Measurements from ENCODE around the gene ST6GALNAC3.
"Not testable (repeated sequence)": the region's sequence is repeated elsewhere in the genome, so short reads cannot be mapped to it uniquely, and the experiment has no call there.

ST6GALNAC3 gene

DNA sequence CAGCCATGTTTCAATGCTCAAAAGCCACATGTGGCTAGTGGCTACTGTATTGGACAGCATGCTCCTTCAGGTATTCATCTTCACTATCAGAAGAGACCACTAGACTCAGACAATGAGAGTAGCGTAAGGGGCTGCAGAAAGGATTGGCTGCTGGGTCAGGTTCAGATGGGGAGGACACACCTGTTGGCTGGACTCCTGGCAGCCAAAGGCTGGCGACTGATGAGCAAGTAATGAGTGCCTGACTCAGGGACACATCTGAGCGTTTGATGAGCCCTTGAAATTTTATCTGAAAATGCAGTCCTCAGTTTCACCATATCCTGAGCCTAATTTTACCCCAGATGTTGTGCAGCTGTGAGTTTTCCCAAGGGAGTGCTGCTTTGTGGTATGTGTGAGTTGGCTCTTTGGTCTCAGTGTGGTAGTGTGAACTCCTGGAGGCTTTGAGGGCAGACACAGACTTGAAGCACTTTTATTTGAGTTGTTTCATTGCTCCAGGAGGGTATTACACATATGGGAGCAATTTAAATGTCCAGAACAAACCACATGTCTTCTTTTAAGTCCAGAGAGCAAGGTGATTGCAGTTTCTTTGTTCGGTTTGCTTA lies 9.6 kb downstream of the ST6GALNAC3 start:
- Histone ChIP-seq H3K4me3 (no peak overlapping the region), H3K9me3 (no peaks in the 10 kb centered on the region), H3K27me3 (no peaks in the 10 kb centered on the region), H3K36me3 (no peaks in the 10 kb centered on the region), H4K20me1 (peaks cover 41% of the 10 kb centered on the region; the same call in 1 of the 2 replicates), H3K4me1 (peaks cover 38% of the 10 kb centered on the region), H3K9ac (no peak overlapping the region), H3K27ac (no peak overlapping the region), H3K4me2 (peak overlapping the region; percentile 71)
- TF ChIP-seq Cebpa-rat (IDR thresholded peaks at IDR 0.05) = no peak

- Histone ChIP-seq H4K20me1 (peaks cover 41% of the 10 kb centered on the region; the same call in 1 of the 2 replicates), H3K36me3 (no peaks in the 10 kb centered on the region), H3K4me2 (peak overlapping the region; percentile 71), H3K9me3 (no peaks in the 10 kb centered on the region), H3K27me3 (no peaks in the 10 kb centered on the region), H3K4me1 (peaks cover 35% of the 10 kb centered on the region), H3K4me3 (no peak overlapping the region), H3K9ac (no peak overlapping the region), H3K27ac (no peak overlapping the region)
- TF ChIP-seq Cebpa-rat (IDR thresholded peaks at IDR 0.05) = no peak
Observed at GRCh38 chr1:76084685-76085084, 10.1 kb downstream of the ST6GALNAC3 start.

- no peak overlapping the region for H3K4me3 ChIP-seq
- no peaks in the 10 kb centered on the region for H3K9me3 ChIP-seq
- no peak overlapping the region for H3K27ac ChIP-seq
- H3K9ac ChIP-seq = no peak overlapping the region
- H3K4me1 ChIP-seq = peaks cover 33% of the 10 kb centered on the region
- H3K4me2 ChIP-seq = no peak overlapping the region
- no peak for TF ChIP-seq Cebpa-rat (IDR thresholded peaks at IDR 0.05)
- H3K27me3 ChIP-seq = no peaks in the 10 kb centered on the region
- peaks cover 40% of the 10 kb centered on the region; the same call in 1 of the 2 replicates for H4K20me1 ChIP-seq
- no peaks in the 10 kb centered on the region for H3K36me3 ChIP-seq
Observed at GRCh38 chr1:76086109-76086508, 11.6 kb downstream of the ST6GALNAC3 start.

GRCh38 chr1:76086597-76086996 lies 12.1 kb downstream of the ST6GALNAC3 start:
- Histone ChIP-seq H3K27me3 (no peaks in the 10 kb centered on the region), H4K20me1 (peaks cover 35% of the 10 kb centered on the region; the same call in 1 of the 2 replicates)

DNA sequence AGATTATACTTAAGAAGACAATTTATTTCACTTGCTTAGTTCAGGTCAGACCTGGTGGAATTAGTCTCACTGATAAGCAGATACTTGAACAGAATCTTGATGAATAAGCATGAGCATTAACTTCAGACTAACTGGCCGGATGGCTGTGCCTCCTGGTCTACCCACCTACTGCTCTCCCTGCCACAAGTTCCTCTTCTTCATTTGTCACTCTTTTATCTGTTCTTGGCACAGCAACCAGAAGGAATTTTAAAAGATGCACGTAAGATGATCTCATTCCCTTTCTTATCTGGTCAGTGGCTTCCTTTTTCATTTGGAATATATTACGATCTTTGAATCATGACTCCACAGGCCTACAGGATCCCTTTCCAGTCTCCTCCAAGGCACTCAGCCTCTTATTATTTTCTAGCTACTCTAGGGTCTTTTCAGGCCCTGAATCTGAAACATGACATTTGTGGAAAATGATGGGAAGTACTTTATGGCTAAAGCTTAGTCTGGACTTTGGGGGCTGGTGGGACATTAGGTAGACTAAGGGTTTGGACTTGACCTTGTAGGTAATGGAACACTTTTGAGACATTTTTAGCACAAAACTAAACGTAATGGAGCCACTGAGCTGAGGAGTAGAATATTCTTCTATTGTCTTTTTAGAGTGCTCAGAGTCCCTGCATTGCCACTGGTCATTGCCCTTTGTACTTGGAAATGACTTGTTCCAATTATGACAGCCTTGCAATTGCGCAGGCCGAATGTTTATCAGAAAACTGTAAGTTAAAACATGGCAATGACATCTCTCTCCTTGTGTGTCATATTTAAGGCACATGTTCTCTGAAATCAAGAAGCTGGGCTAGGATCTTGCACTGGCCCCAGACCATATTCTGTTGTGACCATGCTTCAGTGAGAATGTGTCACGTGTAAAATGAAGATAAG lies 16.0 kb downstream of the ST6GALNAC3 start:
- Histone ChIP-seq H3K27me3 (no peaks in the 10 kb centered on the region), H3K27ac (no peak overlapping the region), H3K9ac (no peak overlapping the region), H3K4me2 (no peak overlapping the region), H4K20me1 (peaks cover 2% of the 10 kb centered on the region; the same call in 1 of the 2 replicates), H3K36me3 (no peaks in the 10 kb centered on the region), H3K9me3 (no peaks in the 10 kb centered on the region), H3K4me3 (no peak overlapping the region), H3K4me1 (no peaks in the 10 kb centered on the region)
- no peak for TF ChIP-seq Cebpa-rat (IDR thresholded peaks at IDR 0.05)

More at GRCh38 chr1:76086597-76086996, 12.1 kb downstream of the ST6GALNAC3 start:
- no peak for TF ChIP-seq Cebpa-rat (IDR thresholded peaks at IDR 0.05)
- Histone ChIP-seq H3K27ac (no peak overlapping the region), H3K4me2 (no peak overlapping the region), H3K4me3 (no peak overlapping the region), H3K4me1 (peaks cover 33% of the 10 kb centered on the region), H3K9ac (no peak overlapping the region), H3K36me3 (no peaks in the 10 kb centered on the region), H3K9me3 (no peaks in the 10 kb centered on the region)

GRCh38 chr1:76092812-76093211 lies 18.3 kb downstream of the ST6GALNAC3 start:
- Histone ChIP-seq H3K27ac (no peak overlapping the region), H3K4me3 (no peak overlapping the region), H3K4me1 (no peaks in the 10 kb centered on the region), H4K20me1 (peaks cover 10% of the 10 kb centered on the region; the same call in 1 of the 2 replicates), H3K27me3 (no peaks in the 10 kb centered on the region), H3K4me2 (no peak overlapping the region), H3K9ac (no peak overlapping the region), H3K9me3 (no peaks in the 10 kb centered on the region), H3K36me3 (no peaks in the 10 kb centered on the region)
- TF ChIP-seq Cebpa-rat (IDR thresholded peaks at IDR 0.05) = no peak

GRCh38 chr1:76093522-76094312 lies 19.2 kb downstream of the ST6GALNAC3 start:
- no peaks in the 10 kb centered on the region for H3K36me3 ChIP-seq
- H3K27me3 ChIP-seq = no peaks in the 10 kb centered on the region
- no peak overlapping the region for H3K27ac ChIP-seq
- TF ChIP-seq Cebpa-rat (IDR thresholded peaks at IDR 0.05) = no peak
- H4K20me1 ChIP-seq = peaks cover 10% of the 10 kb centered on the region; the same call in 1 of the 2 replicates
- H3K4me3 ChIP-seq = no peak overlapping the region
- H3K9me3 ChIP-seq = no peaks in the 10 kb centered on the region
- H3K4me2 ChIP-seq = no peak overlapping the region
- no peak overlapping the region for H3K9ac ChIP-seq
- no peaks in the 10 kb centered on the region for H3K4me1 ChIP-seq

GRCh38 chr1:76095802-76096201 lies 21.3 kb downstream of the ST6GALNAC3 start:
- Histone ChIP-seq H3K4me2 (no peak overlapping the region), H3K4me1 (no peaks in the 10 kb centered on the region), H3K4me3 (no peak overlapping the region), H4K20me1 (peaks cover 13% of the 10 kb centered on the region; the same call in 1 of the 2 replicates), H3K36me3 (no peaks in the 10 kb centered on the region), H3K9ac (no peak overlapping the region), H3K9me3 (no peaks in the 10 kb centered on the region), H3K27ac (no peak overlapping the region), H3K27me3 (no peaks in the 10 kb centered on the region)
- no peak for TF ChIP-seq Cebpa-rat (IDR thresholded peaks at IDR 0.05)

DNA sequence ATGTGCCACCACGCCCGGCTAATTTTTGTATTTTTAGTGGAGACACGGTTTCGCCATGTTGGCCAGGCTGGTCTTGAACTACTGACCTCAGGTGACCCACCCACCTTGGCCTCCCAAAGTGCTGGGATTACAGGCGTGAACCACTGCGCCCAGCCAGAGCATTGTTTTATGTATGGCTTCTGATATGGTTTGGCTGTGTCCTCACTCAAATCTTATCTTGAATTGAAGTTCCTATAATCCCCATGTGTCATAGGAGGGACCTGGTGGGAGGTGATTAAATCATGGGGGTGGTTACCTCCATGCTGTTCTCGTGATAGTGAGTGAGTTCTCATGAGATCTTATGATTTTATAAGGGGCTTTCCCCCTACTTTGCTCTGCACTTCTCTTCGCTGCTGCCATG lies 22.5 kb downstream of the ST6GALNAC3 start:
- not testable (repeated sequence) for H3K9ac ChIP-seq, H3K4me1 ChIP-seq, H3K27me3 ChIP-seq, H3K9me3 ChIP-seq, H3K36me3 ChIP-seq, H3K27ac ChIP-seq, H3K4me2 ChIP-seq, H3K4me3 ChIP-seq
- peaks cover 15% of the 10 kb centered on the region; the same call in 1 of the 2 replicates for H4K20me1 ChIP-seq
